Activated CD8-positive, alpha-beta memory T cell treated with anti-CD3 and anti-CD28 coated beads, Interleukin-2, amount 50 U/mL, for 1 hour (primary cell): ENCODE results near the gene PAQR7.

Experiments
- DNase-seq: peaks from one replicate; pipeline ENCODE4 v3.0.0-alpha.2; 2020; ENCODE audit errors: extremely low read depth

Gene PAQR7

GRCh38 chr1:25902462-25902861 is 27.0 kb upstream of the PAQR7 start:
- no peak for DNase-seq

DNA sequence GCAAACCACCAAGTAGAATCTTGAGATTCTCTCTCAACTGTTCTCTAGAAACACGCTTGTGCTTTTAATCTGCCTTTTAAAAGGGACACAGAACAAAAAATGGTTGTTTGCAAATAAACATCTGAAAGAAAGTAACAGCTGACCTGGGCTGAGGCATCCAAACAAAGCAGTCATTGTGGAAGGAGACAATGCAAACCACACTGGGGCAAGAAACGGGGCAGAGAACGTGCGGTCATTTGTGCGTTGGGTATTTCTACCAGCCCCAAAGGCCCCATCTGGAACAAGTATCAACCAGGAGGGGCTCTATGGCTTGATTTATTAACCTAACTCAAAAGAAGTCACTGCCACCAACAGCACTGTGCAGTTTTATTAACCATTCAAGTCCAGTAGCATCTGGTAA is 24.7 kb upstream of the PAQR7 start:
- DNase-seq = no peak

DNA sequence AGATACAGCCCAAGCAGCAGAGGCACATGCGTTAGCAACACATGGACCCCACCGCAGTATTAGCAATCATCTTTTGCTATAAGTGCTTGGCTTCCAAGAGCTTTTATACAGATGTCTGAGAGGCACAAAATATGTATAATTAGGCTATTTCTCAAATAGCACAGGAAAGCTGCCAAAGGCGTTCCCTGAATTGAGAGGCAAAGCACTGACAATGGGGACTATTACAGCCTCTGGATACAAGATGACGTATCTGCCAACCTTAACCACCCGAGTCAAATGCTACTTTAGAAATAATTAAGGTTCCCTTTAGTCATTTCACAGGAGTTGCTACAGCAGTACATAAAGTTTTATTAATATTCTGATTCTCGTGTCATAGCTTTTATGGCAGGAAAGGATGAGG is 24.3 kb upstream of the PAQR7 start:
- DNase-seq = no peak

- DNase-seq = no peak
Measured at GRCh38 chr1:25898223-25899015, 22.9 kb upstream of the PAQR7 start.

- no peak for DNase-seq
Measured at GRCh38 chr1:25897754-25898153, 22.2 kb upstream of the PAQR7 start.

DNA sequence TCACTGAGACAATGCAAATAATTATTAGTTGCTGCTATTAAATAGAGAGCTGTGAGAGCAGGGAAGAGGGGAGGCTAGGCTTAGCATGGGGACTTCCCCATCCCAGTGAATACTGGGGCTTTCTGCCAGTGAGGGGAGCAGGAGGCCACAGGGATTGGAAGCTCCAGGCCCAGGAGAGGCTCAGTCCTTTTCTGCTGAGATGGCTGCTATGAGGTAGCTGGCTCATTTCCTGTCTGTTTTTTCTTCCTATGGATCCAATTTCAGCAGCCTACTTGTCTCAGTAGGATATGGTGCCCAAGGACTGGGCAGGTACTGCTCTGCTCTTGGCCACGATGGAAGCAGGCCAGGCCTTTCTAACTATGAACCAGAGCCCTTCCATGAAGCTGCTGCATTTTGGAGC is 20.8 kb upstream of the PAQR7 start:
- no peak for DNase-seq

DNA sequence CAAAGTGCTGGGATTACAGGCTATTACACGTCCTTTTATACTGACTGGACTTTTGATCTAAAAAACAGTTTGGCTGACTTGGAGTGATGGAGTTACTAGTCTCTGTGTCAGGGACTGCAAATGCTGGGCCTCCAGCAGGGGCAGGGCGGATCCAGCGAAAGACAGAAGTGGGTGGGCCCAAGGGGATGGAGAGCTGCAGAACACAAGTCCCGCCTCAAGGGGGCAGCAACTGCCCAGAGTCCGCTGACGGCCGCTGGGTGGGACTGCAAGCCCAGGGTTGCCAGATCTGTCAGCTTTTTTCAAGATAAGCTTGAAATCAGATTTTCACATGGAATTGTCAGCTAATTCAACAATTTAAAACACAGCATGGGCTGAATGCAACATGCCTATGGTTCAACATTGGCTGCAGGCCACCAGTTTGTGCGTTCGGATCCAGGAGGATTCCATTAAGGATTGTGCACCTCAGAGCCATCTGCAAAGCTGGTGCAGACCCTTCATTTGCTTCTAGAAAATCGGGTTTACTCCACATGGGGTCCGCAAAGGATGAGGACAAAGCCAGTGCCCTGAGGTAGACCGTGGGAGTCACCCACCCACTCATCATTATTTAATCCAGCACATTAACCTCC is 20.0 kb upstream of the PAQR7 start:
- DNase-seq = peak; percentile 81

GRCh38 chr1:25893116-25893515 is 17.6 kb upstream of the PAQR7 start:
- no peak for DNase-seq

- DNase-seq = no peak
Measured at GRCh38 chr1:25891606-25892005, 16.1 kb upstream of the PAQR7 start.

GRCh38 chr1:25890239-25891034 is 14.9 kb upstream of the PAQR7 start:
- DNase-seq = no peak

GRCh38 chr1:25889470-25889869 is 14.0 kb upstream of the PAQR7 start:
- no peak for DNase-seq

- no peak for DNase-seq
Measured at GRCh38 chr1:25888426-25888987, 13.0 kb upstream of the PAQR7 start.

- DNase-seq = no peak
Measured at GRCh38 chr1:25885602-25886001, 10.1 kb upstream of the PAQR7 start.

DNA sequence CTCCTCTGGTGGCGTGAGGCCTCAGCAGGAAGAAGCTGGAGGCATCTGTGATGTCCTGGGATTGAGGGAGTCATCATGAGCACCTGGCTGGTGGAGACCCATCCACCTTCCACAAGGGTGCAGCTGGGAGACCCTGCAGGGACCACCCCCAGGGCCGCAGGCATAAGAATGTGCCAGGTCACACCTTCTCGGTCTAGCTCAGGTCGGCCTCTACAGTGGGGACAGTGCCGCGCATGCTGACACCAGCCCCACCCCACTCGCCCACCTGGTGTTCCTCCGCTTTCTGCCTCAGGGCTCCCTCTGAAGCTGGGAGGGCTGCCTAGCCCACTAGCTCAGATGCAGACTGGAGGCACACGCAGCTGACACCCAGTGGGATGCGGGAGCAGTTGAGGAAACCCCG is 5.8 kb upstream of the PAQR7 start:
- no peak for DNase-seq

GRCh38 chr1:25880518-25880917 is 5.0 kb upstream of the PAQR7 start:
- DNase-seq = no peak

DNA sequence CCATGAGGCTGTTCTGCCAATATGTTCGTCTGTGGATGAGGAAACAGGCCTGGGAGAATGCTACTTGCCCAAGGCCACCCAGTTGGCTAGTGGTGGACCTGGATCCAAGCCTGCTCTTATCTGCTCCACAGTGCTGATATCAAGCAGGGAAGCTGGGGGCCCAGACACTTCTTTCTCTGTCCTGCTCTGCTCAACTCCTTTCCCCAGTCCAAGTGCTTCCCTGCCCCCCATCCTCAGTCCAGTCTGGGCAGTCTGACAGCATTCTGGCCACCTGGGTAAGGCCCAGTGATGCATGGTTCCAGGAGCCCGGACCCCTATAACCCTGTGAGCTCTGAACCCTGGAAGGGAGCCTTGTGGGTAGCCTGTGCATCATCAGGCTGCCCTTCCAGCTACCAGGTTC is 4.2 kb upstream of the PAQR7 start:
- DNase-seq = no peak

- no peak for DNase-seq
Measured at GRCh38 chr1:25878690-25879089, 3.2 kb upstream of the PAQR7 start.

DNA sequence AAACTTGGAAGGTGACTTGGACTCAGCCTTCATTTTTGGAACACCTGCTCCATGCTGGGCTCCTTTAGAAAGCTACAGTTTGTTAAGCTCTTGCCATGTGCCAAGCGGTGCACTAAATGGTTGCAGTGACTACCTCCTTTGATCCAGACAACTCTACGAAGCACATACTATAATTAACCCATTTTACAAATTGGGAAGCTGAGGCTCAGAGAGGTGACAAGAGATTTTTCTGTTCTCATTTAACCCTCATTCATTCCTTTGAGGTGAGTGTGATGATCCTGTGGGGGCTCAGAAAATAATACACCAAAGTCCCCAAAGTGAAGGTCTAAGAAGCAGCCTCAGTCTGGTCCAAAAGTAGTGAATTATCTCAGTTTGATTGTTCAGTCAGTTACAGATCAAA is 1.6 kb upstream of the PAQR7 start:
- DNase-seq = no peak

DNA sequence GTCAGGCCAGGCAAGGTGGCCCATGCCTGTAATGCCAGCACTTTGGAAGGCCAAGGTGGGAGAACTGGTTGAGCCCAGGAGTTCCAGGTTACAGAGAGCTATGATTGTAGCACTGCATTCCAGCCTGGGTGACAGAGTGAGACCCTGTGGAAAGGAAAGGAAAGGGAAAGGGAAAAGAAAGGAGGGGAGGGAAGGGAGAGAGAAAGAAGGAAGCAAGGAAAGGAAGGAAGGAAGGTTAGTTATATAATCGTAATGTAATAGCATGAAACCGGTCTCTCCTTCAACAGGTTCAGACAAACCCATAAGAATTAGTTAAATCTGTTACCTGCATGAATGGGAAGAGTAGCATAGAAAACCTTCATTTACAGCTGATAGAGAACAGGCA is 1.2 kb upstream of the PAQR7 start:
- DNase-seq = no peak

- DNase-seq = no peak
Measured at GRCh38 chr1:25875856-25876692, 566 bp upstream of the PAQR7 start.

- no peak for DNase-seq
Measured at GRCh38 chr1:25874635-25875153, 814 bp downstream of the PAQR7 start.
